Measurements from ENCODE around the gene BATF3.

- TF ChIP-seq EZH2phosphoT487 (IDR thresholded peaks at IDR 0.05; ENCODE audit: insufficient read depth, low read depth) (no peak), EZH2 (IDR thresholded peaks at IDR 0.05; ENCODE audit: insufficient read depth, poor library complexity, severe bottlenecking) (no peak)
Observed at GRCh38 chr1:212652609-212653008, 47.0 kb downstream of the BATF3 start.
